H9 (cell line): ENCODE results near the gene LUZP2. TPM values are rescaled to one million over a fixed set of nuclear protein-coding genes. Genes with fewer than 3 reads are reported as not detected.

Experiments
- DNase-seq: peaks from one replicate; pipeline ENCODE4 v3.0.0-alpha.2; 2017
- H2AFZ ChIP-seq: one replicate; pipeline ENCODE4 v1.6.1; 2013; ENCODE audit warnings: mild to moderate bottlenecking, low read length, control low read depth, moderate library complexity
- H2AK5ac ChIP-seq: 2 replicates; pipeline ENCODE4 v1.6.1; 2013; ENCODE audit warnings: low read length, control low read depth, mixed read lengths; ENCODE audit not compliant: insufficient read length
- H2BK120ac ChIP-seq: one replicate; pipeline ENCODE4 v1.6.1; 2013; ENCODE audit warnings: low read depth, mild to moderate bottlenecking, low read length, control low read depth, inconsistent platforms; ENCODE audit not compliant: poor library complexity, severe bottlenecking
- H2BK12ac ChIP-seq: 2 replicates; pipeline ENCODE4 v1.6.1; 2013; ENCODE audit warnings: low read length, control low read depth, mixed read lengths, low read depth; ENCODE audit not compliant: insufficient read length
- H2BK15ac ChIP-seq: 2 replicates; pipeline ENCODE4 v1.6.1; 2013; ENCODE audit warnings: low read depth, low read length, control low read depth
- H2BK20ac ChIP-seq: one replicate; pipeline ENCODE4 v1.6.1; 2013; ENCODE audit warnings: low read depth, mild to moderate bottlenecking, low read length, control low read depth, inconsistent platforms; ENCODE audit not compliant: poor library complexity, severe bottlenecking
- H2BK5ac ChIP-seq: 2 replicates; pipeline ENCODE4 v1.6.1; 2013; ENCODE audit warnings: low read length, control low read depth, mixed read lengths; ENCODE audit not compliant: insufficient read length
- H3K14ac ChIP-seq: 2 replicates; pipeline ENCODE4 v1.6.1; 2013; ENCODE audit warnings: low read length, control low read depth; ENCODE audit not compliant: insufficient read depth
- H3K18ac ChIP-seq: 2 replicates; pipeline ENCODE4 v1.6.1; 2013; ENCODE audit warnings: low read depth, mild to moderate bottlenecking, mixed read lengths, low read length, control low read depth; ENCODE audit not compliant: insufficient read length
- H3K23ac ChIP-seq: 2 replicates; pipeline ENCODE4 v1.6.1; 2013; ENCODE audit warnings: low read length, control low read depth, mixed read lengths, low read depth; ENCODE audit not compliant: insufficient read length
- H3K23me2 ChIP-seq: 2 replicates; pipeline ENCODE4 v1.6.1; 2013; ENCODE audit warnings: low read depth, mild to moderate bottlenecking, mixed read lengths, low read length, control low read depth; ENCODE audit not compliant: insufficient read length, poor library complexity, severe bottlenecking
- H3K27ac ChIP-seq: 2 replicates; pipeline ENCODE4 v1.5.1; 2013; ENCODE audit warnings: low read length, control low read depth, mixed read lengths, low read depth; ENCODE audit not compliant: insufficient read length
- H3K27me3 ChIP-seq: 2 replicates; pipeline ENCODE4 v1.6.1; 2013; ENCODE audit warnings: low read length, control low read depth, inconsistent platforms; ENCODE audit not compliant: insufficient read depth
- H3K4ac ChIP-seq: 2 replicates; pipeline ENCODE4 v1.6.1; 2013; ENCODE audit warnings: low read depth, mild to moderate bottlenecking, control low read depth, inconsistent platforms, low read length, moderate library complexity
- H3K4me1 ChIP-seq: 2 replicates; pipeline ENCODE4 v1.6.1; 2013; ENCODE audit warnings: low read length, control low read depth, inconsistent platforms; ENCODE audit not compliant: insufficient read depth
- H3K4me2 ChIP-seq: 2 replicates; pipeline ENCODE4 v1.6.1; 2013; ENCODE audit warnings: low read length, control low read depth, mixed read lengths; ENCODE audit not compliant: insufficient read length, insufficient read depth
- H3K56ac ChIP-seq: 2 replicates; pipeline ENCODE4 v1.6.1; 2013; ENCODE audit warnings: low read depth, mild to moderate bottlenecking, mixed read lengths, low read length, control low read depth; ENCODE audit not compliant: insufficient read length
- H3K79me1 ChIP-seq: 2 replicates; pipeline ENCODE4 v1.6.1; 2013; ENCODE audit warnings: low read depth, mild to moderate bottlenecking, moderate library complexity, low read length, control low read depth, inconsistent platforms; ENCODE audit not compliant: insufficient read depth, poor library complexity, severe bottlenecking
- H3K79me2 ChIP-seq: 2 replicates; pipeline ENCODE4 v1.6.1; 2013; ENCODE audit warnings: low read length, control low read depth, inconsistent platforms; ENCODE audit not compliant: insufficient read depth
- H3K9ac ChIP-seq: 2 replicates; pipeline ENCODE4 v1.6.1; 2013; ENCODE audit warnings: low read length, control low read depth, mixed read lengths; ENCODE audit not compliant: insufficient read length; ENCODE audit errors: extremely low read depth
- H3K9me3 ChIP-seq: one replicate; pipeline ENCODE4 v1.6.1; 2013; ENCODE audit warnings: low read depth, low read length, inconsistent platforms; ENCODE audit not compliant: control insufficient read depth
- H3T11ph ChIP-seq: one replicate; pipeline ENCODE4 v1.6.1; 2013; ENCODE audit warnings: mild to moderate bottlenecking, low read length, control low read depth, inconsistent platforms
- H4K20me1 ChIP-seq: one replicate; pipeline ENCODE4 v1.6.1; 2013; ENCODE audit not compliant: control insufficient read depth, insufficient read length, insufficient read depth
- H4K5ac ChIP-seq: 2 replicates; pipeline ENCODE4 v1.6.1; 2013; ENCODE audit warnings: low read depth, mild to moderate bottlenecking, mixed read lengths, low read length, control low read depth; ENCODE audit not compliant: insufficient read length
- H4K8ac ChIP-seq: replicated peaks from 2 replicates; pipeline ENCODE4 v1.6.1; 2013; ENCODE audit warnings: low read length, control low read depth, mixed read lengths, low read depth; ENCODE audit not compliant: insufficient read length
- H4K91ac ChIP-seq: 2 replicates; pipeline ENCODE4 v1.6.1; 2013; ENCODE audit warnings: low read depth, mild to moderate bottlenecking, moderate library complexity, mixed read lengths, low read length, control low read depth; ENCODE audit not compliant: insufficient read length
- H3K27ac Mint-ChIP-seq, 3 experiments: 2 replicates in 2 of 3; 3 replicates in 1 of 3; pipeline ENCODE4 v1.8.0; 2020 to 2021; ENCODE audit warnings: mixed read lengths in 3 of 3, mild to moderate bottlenecking in 1 of 3, moderate library complexity in 1 of 3
- H3K27me3 Mint-ChIP-seq: 2 replicates; pipeline ENCODE4 v1.8.0; 2021; ENCODE audit warnings: low read depth, mild to moderate bottlenecking, moderate library complexity, mixed read lengths
- H3K36me3 Mint-ChIP-seq, 3 experiments: 2 replicates in 2 of 3; 3 replicates in 1 of 3; pipeline ENCODE4 v1.8.0; 2020 to 2021; ENCODE audit warnings: low read depth in 3 of 3, mixed read lengths in 3 of 3; ENCODE audit not compliant: insufficient read depth in 1 of 3
- H3K4me1 Mint-ChIP-seq, 2 experiments: 2 replicates each; pipeline ENCODE4 v1.8.0; 2020; ENCODE audit warnings: mixed read lengths in 2 of 2
- H3K4me3 Mint-ChIP-seq, 2 experiments: 2 replicates in 1 of 2; 3 replicates in 1 of 2; pipeline ENCODE4 v1.8.0; 2020 to 2021; ENCODE audit warnings: mild to moderate bottlenecking in 2 of 2, mixed read lengths in 2 of 2, moderate library complexity in 1 of 2
- H3K9me3 Mint-ChIP-seq, 2 experiments: 2 replicates in 1 of 2; 3 replicates in 1 of 2; pipeline ENCODE4 v1.8.0; 2020; ENCODE audit warnings: mild to moderate bottlenecking in 2 of 2, mixed read lengths in 2 of 2, moderate library complexity in 1 of 2
- total RNA-seq: library from RNA; stranded (reverse); gene quantifications from 2 replicates; pipeline ENCODE4 v1.2.1, GENCODE V29; 2021
- TF ChIP-seq, protein P1 (sequence below): fragments of 200-600 bp; sonication (generic); conservative IDR thresholded peaks from 3 replicates; pipeline ENCODE4 v1.8.0; 2021; ENCODE audit warnings: antibody characterized with exemption, mild to moderate bottlenecking

LUZP2 gene
- total RNA-seq, 1 experiment from 2014 or later: 25.4 TPM

DNA sequence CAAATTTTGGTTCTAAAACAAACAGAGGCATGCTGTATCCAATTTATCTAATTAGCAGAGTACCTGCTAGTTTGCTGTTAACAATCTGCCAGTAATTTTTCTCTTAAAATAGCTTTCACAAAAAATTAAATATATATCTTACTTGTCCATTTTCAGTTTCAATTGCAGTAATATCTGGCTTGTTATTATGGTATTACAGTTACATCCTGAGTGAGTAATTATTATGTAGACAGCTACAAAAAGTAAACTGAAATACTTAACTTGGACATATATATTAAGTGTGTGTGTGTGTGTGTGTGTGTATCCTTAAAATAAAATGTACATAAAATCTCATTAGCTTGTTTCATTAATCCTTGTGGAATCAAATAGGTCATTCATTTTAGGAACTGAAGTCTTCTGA lies 148.7 kb downstream of the LUZP2 start:
- Histone ChIP-seq H3K18ac (no peak overlapping the region), H3K79me1 (no peaks in the 10 kb centered on the region), H4K20me1 (no peaks in the 10 kb centered on the region), H2BK120ac (no peak overlapping the region), H2BK5ac (no peak overlapping the region), H3K23me2 (no peaks in the 10 kb centered on the region), H3T11ph (no peak overlapping the region), H2AK5ac (no peak overlapping the region), H2BK20ac (no peak overlapping the region), H4K91ac (no peak overlapping the region), H3K4me1 (no peaks in the 10 kb centered on the region), H4K8ac (no peak overlapping the region), H2BK12ac (no peak overlapping the region), H3K23ac (no peak overlapping the region), H3K79me2 (no peaks in the 10 kb centered on the region), H4K5ac (no peak overlapping the region), H3K9me3 (no peaks in the 10 kb centered on the region), H3K9ac (no peak overlapping the region), H3K27ac (no peak overlapping the region), H2AFZ (no peak overlapping the region), H3K14ac (no peak overlapping the region), H3K56ac (no peak overlapping the region), H2BK15ac (no peak overlapping the region), H3K4ac (no peak overlapping the region), H3K27me3 (no peaks in the 10 kb centered on the region), H3K4me2 (no peak overlapping the region)
- Mint-ChIP-seq H3K27ac (no peak overlapping the region), H3K4me1 (peaks cover 10 to 14% of the 10 kb centered on the region in 2 experiments; a peak in 3 of 4 replicates), H3K4me3 (no peak overlapping the region), H3K36me3 (no peaks in the 10 kb centered on the region), H3K27me3 (no peaks in the 10 kb centered on the region), H3K9me3 (no peaks in the 10 kb centered on the region)
- DNase-seq: no peak
- TF ChIP-seq, protein P1, sequence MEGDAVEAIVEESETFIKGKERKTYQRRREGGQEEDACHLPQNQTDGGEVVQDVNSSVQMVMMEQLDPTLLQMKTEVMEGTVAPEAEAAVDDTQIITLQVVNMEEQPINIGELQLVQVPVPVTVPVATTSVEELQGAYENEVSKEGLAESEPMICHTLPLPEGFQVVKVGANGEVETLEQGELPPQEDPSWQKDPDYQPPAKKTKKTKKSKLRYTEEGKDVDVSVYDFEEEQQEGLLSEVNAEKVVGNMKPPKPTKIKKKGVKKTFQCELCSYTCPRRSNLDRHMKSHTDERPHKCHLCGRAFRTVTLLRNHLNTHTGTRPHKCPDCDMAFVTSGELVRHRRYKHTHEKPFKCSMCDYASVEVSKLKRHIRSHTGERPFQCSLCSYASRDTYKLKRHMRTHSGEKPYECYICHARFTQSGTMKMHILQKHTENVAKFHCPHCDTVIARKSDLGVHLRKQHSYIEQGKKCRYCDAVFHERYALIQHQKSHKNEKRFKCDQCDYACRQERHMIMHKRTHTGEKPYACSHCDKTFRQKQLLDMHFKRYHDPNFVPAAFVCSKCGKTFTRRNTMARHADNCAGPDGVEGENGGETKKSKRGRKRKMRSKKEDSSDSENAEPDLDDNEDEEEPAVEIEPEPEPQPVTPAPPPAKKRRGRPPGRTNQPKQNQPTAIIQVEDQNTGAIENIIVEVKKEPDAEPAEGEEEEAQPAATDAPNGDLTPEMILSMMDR: no peak
